ENCODE data around the gene ULK3. TPM values are rescaled to one million over a fixed set of nuclear protein-coding genes. Genes with fewer than 3 reads are reported as not detected.
A peak's percentile ranks its signal among the peaks of the same experiment; 100 is the strongest.

Gene ULK3
- total and polyA plus RNA-seq, 10 of the 15 experiments (the other 5 are each of a cell fraction or from before 2014, with no cell fraction given): 0.64 to 38.8 (median 27.1) TPM

- no peak for TF ChIP-seq CEBPZ (IDR thresholded peaks at IDR 0.05; ENCODE audit: low read depth, low read length)
- peak; percentile 20; the same call in 1 of the 2 replicates for TF ChIP-seq SPI1 (IDR thresholded peaks at IDR 0.05; ENCODE audit: borderline replicate concordance, insufficient read depth, low read depth, low read length)
- no peak for TF ChIP-seq CBX5 (IDR thresholded peaks at IDR 0.05; ENCODE audit: low read depth)
- TF ChIP-seq POLR2AphosphoS5 (IDR thresholded peaks at IDR 0.05; ENCODE audit: low read length): no peak
- no peak for TF ChIP-seq TARDBP (IDR thresholded peaks at IDR 0.05; ENCODE audit: borderline replicate concordance)
- no peak for TF ChIP-seq TAF1 (IDR thresholded peaks at IDR 0.05; ENCODE audit: borderline replicate concordance, low read depth, low read length)
Observed at GRCh38 chr15:74791667-74792066, 51.3 kb downstream of the ULK3 start (continued).

- in situ Hi-C loops (cut with MboI): no loop called here
- no peaks in the 10 kb centered on the region for H4K20me1 ChIP-seq (ENCODE audit: control insufficient read depth, insufficient read depth)
- peaks cover 91% of the 10 kb centered on the region for H3K79me2 ChIP-seq (ENCODE audit: control insufficient read depth, insufficient read depth, low read length)
- peak overlapping the region; percentile 82 for H3K9ac ChIP-seq (ENCODE audit: control insufficient read depth, insufficient read depth, low read length)
- peaks cover 13 to 17% of the 10 kb centered on the region in 2 experiments; a peak in 3 of 4 replicates for H3K36me3 ChIP-seq (ENCODE audit: control insufficient read depth in 2 of 2, insufficient read depth in 2 of 2, low read length in 1 of 2)
- WGBS (ENCODE audit: insufficient coverage, insufficient replicate concordance, low lambda C conversion rate, missing lambda C conversion rate): 0% methylated on average over 1 of the region's 1 CpG
- ChIA-PET POLR2A (interaction anchor here (0.8 to 14.2 kb wide), 4 partner anchors 8 to 393 kb away, joined by 3 to 602 read pairs (median 5); partner anchors contain the start of gene CSK), RAD21 (ENCODE audit: unreplicated experiment) (interaction anchor here (1.8 to 25.2 kb wide), 3 partner anchors 1 to 79 kb away, joined by 7 to 1186 read pairs (median 1186); partner anchors contain the start of gene CSK), SMC1A (ENCODE audit: uncharacterized antibody, unreplicated experiment) (interaction anchor here (0.7 to 15.7 kb wide), 4 partner anchors 7 to 160 kb away, joined by 3 to 811 read pairs (median 38); partner anchors contain the start of gene CSK), CTCF (interaction anchor here (1.7 to 25.9 kb wide), 3 partner anchors 7 to 30 kb away, joined by 4 to 1288 read pairs (median 109); partner anchors contain the start of gene CSK)
- H3K27ac ChIP-seq (ENCODE audit: control insufficient read depth, insufficient read depth): peak overlapping the region; percentile 96
- ATAC-seq (no peak), FAIRE-seq (no peak), DNase-seq (ENCODE audit: low read depth, low spot score) (no peak)
- H3K9me3 ChIP-seq (replicated peaks; ENCODE audit: control insufficient read depth, insufficient read depth, low read length): no peaks in the 10 kb centered on the region
- intact Hi-C loops (cut with micrococcal nuclease; ENCODE audit: unreplicated experiment): no loop called here
- peaks cover 64% of the 10 kb centered on the region for H3K4me1 ChIP-seq (ENCODE audit: control insufficient read depth, insufficient read depth, low read length)
- peak overlapping the region; percentile 77 for H3K4me3 ChIP-seq
- TSS peak; percentile 1 for BruUV-seq (replicated peaks)
- peak overlapping the region; percentile 67 for H3K4me2 ChIP-seq (ENCODE audit: control insufficient read depth, insufficient read depth)
- H2AFZ ChIP-seq (ENCODE audit: control insufficient read depth, low read depth, low read length): no peak overlapping the region
- H3K27me3 ChIP-seq (replicated peaks in 1 of 2; ENCODE audit: control insufficient read depth in 2 of 2, insufficient read depth in 2 of 2, low read length in 1 of 2): no peaks in the 10 kb centered on the region
- TF ChIP-seq EGR1 (IDR thresholded peaks at IDR 0.05; ENCODE audit: borderline replicate concordance in 1 of 2, low read depth in 2 of 2, low read length in 2 of 2): no peak
- TF ChIP-seq POLR2AphosphoS2 (IDR thresholded peaks at IDR 0.05; ENCODE audit: low read depth, low read length): no peak
- no peak for TF ChIP-seq CBX3 (IDR thresholded peaks at IDR 0.05; ENCODE audit: borderline replicate concordance, low read depth)
- TF ChIP-seq ZNF274 (IDR thresholded peaks at IDR 0.05; ENCODE audit: insufficient read depth, insufficient read length): no peak
- TF ChIP-seq SMAD5 (IDR thresholded peaks at IDR 0.05; ENCODE audit: low read depth): no peak
- no peak for TF ChIP-seq ZNF207 (IDR thresholded peaks at IDR 0.05; ENCODE audit: borderline replicate concordance)
- no peak for TF ChIP-seq EP300 (IDR thresholded peaks at IDR 0.05; ENCODE audit: borderline replicate concordance in 1 of 2, control insufficient read depth in 1 of 2, low read depth in 2 of 2, low read length in 2 of 2)
- no peak for TF ChIP-seq USF2 (IDR thresholded peaks at IDR 0.05; ENCODE audit: borderline replicate concordance, low read depth, low read length)
- no peak for TF ChIP-seq MEF2A (IDR thresholded peaks at IDR 0.05; ENCODE audit: insufficient read depth, low read depth, low read length)
- TF ChIP-seq EZH2 (IDR thresholded peaks at IDR 0.05; ENCODE audit: borderline replicate concordance, control insufficient read depth, low read depth, low read length): no peak
- TF ChIP-seq HDGF (IDR thresholded peaks at IDR 0.05): no peak
- no peak for TF ChIP-seq POU2F2 (IDR thresholded peaks at IDR 0.05; ENCODE audit: borderline replicate concordance, low read depth, low read length)
Observed at GRCh38 chr15:74791007-74791406, 51.9 kb downstream of the ULK3 start.

Measured in GM12878 (cell line).